ENCODE results near the gene PBLD.

The PBLD gene

GRCh38 chr10:68310531-68310930 lies 22.2 kb downstream of the PBLD start:
- DNase-seq (ENCODE audit: low read depth in 1 of 2, low spot score in 1 of 2), result no peak
- Histone ChIP-seq H3K4me3 (replicated peaks; ENCODE audit: insufficient read depth, low read length) (no peak overlapping the region), H3K27ac (replicated peaks) (no peak overlapping the region), H3K27me3 (ENCODE audit: insufficient read depth, poor library complexity, severe bottlenecking) (no peaks in the 10 kb centered on the region)
- TF ChIP-seq SPI1 (IDR thresholded peaks at IDR 0.05; ENCODE audit: borderline replicate concordance, low read depth), result no peak
- TF ChIP-seq, protein P1, sequence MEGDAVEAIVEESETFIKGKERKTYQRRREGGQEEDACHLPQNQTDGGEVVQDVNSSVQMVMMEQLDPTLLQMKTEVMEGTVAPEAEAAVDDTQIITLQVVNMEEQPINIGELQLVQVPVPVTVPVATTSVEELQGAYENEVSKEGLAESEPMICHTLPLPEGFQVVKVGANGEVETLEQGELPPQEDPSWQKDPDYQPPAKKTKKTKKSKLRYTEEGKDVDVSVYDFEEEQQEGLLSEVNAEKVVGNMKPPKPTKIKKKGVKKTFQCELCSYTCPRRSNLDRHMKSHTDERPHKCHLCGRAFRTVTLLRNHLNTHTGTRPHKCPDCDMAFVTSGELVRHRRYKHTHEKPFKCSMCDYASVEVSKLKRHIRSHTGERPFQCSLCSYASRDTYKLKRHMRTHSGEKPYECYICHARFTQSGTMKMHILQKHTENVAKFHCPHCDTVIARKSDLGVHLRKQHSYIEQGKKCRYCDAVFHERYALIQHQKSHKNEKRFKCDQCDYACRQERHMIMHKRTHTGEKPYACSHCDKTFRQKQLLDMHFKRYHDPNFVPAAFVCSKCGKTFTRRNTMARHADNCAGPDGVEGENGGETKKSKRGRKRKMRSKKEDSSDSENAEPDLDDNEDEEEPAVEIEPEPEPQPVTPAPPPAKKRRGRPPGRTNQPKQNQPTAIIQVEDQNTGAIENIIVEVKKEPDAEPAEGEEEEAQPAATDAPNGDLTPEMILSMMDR (IDR thresholded peaks at IDR 0.05; ENCODE audit: insufficient read depth, low read length), result no peak
- TF ChIP-seq GABPA (IDR thresholded peaks at IDR 0.05; ENCODE audit: low read depth), result no peak
- TF ChIP-seq, protein P2, sequence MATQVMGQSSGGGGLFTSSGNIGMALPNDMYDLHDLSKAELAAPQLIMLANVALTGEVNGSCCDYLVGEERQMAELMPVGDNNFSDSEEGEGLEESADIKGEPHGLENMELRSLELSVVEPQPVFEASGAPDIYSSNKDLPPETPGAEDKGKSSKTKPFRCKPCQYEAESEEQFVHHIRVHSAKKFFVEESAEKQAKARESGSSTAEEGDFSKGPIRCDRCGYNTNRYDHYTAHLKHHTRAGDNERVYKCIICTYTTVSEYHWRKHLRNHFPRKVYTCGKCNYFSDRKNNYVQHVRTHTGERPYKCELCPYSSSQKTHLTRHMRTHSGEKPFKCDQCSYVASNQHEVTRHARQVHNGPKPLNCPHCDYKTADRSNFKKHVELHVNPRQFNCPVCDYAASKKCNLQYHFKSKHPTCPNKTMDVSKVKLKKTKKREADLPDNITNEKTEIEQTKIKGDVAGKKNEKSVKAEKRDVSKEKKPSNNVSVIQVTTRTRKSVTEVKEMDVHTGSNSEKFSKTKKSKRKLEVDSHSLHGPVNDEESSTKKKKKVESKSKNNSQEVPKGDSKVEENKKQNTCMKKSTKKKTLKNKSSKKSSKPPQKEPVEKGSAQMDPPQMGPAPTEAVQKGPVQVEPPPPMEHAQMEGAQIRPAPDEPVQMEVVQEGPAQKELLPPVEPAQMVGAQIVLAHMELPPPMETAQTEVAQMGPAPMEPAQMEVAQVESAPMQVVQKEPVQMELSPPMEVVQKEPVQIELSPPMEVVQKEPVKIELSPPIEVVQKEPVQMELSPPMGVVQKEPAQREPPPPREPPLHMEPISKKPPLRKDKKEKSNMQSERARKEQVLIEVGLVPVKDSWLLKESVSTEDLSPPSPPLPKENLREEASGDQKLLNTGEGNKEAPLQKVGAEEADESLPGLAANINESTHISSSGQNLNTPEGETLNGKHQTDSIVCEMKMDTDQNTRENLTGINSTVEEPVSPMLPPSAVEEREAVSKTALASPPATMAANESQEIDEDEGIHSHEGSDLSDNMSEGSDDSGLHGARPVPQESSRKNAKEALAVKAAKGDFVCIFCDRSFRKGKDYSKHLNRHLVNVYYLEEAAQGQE (IDR thresholded peaks at IDR 0.05; ENCODE audit: insufficient replicate concordance, low read depth), result no peak
- TF ChIP-seq POLR2AphosphoS5 (IDR thresholded peaks at IDR 0.05; ENCODE audit: low read depth), result no peak

- Histone ChIP-seq H3K4me3 (replicated peaks; ENCODE audit: insufficient read depth, low read length) (no peak overlapping the region), H3K27me3 (ENCODE audit: insufficient read depth, poor library complexity, severe bottlenecking) (no peaks in the 10 kb centered on the region), H3K27ac (replicated peaks) (no peak overlapping the region)
- TF ChIP-seq, protein P2 (IDR thresholded peaks at IDR 0.05; ENCODE audit: insufficient replicate concordance, low read depth), result no peak
- TF ChIP-seq SPI1 (IDR thresholded peaks at IDR 0.05; ENCODE audit: borderline replicate concordance, low read depth) (no peak), POLR2AphosphoS5 (IDR thresholded peaks at IDR 0.05; ENCODE audit: low read depth) (no peak), GABPA (IDR thresholded peaks at IDR 0.05; ENCODE audit: low read depth) (no peak)
- TF ChIP-seq, protein P1 (IDR thresholded peaks at IDR 0.05; ENCODE audit: insufficient read depth, low read length), result no peak
- DNase-seq (ENCODE audit: low read depth in 1 of 2, low spot score in 1 of 2), result no peak
These were observed 26.9 kb downstream of the PBLD start for GRCh38 chr10:68305854-68306253.

- Histone ChIP-seq H3K27ac (replicated peaks) (no peak overlapping the region), H3K4me3 (replicated peaks; ENCODE audit: insufficient read depth, low read length) (no peak overlapping the region), H3K27me3 (ENCODE audit: insufficient read depth, poor library complexity, severe bottlenecking) (no peaks in the 10 kb centered on the region)
- DNase-seq (ENCODE audit: low read depth in 1 of 2, low spot score in 1 of 2), result no peak
- TF ChIP-seq, protein P2 (IDR thresholded peaks at IDR 0.05; ENCODE audit: insufficient replicate concordance, low read depth), result no peak
- TF ChIP-seq, protein P1 (IDR thresholded peaks at IDR 0.05; ENCODE audit: insufficient read depth, low read length), result no peak
- TF ChIP-seq GABPA (IDR thresholded peaks at IDR 0.05; ENCODE audit: low read depth), result no peak
- no peak for TF ChIP-seq POLR2AphosphoS5 (IDR thresholded peaks at IDR 0.05; ENCODE audit: low read depth)
- TF ChIP-seq SPI1 (IDR thresholded peaks at IDR 0.05; ENCODE audit: borderline replicate concordance, low read depth), result no peak
These were observed 28.8 kb downstream of the PBLD start for GRCh38 chr10:68303849-68304412.

All from HL-60 (cell line).